Head of caudate nucleus (tissue), 42 donors: ENCODE results near the gene PROM2.
A peak's percentile ranks its signal among the peaks of the same experiment; 100 is the strongest.
"Not testable (repeated sequence)": the region's sequence is repeated elsewhere in the genome, so short reads cannot be mapped to it uniquely, and the experiment has no call there.

Experiments
- DNase-seq, 42 donors: peaks; one replicate each; pipeline versions ENCODE4 v3.0.0 to v3.0.0-alpha.2; 2020 to 2021; ENCODE audit warnings: mixed read lengths in 7 of 42
- intact Hi-C: fragments of 100-400 bp; cut with DNase I; formaldehyde crosslinking; loops from one replicate; pipeline ENCODE4 v1.15.0; 2022

The PROM2 gene

GRCh38 chr2:95274291-95275150, at the start of gene PROM2:
Gene PROM2, plus strand, starts transcription at chr2:95274449. Its CDS starts 137 bp downstream, at chr2:95274586.
- intact Hi-C loops = no loop called here
- DNase-seq = peak in 19 of 42 donors; percentile 0 to 33 (median 9)

- intact Hi-C loops = no loop called here
Observed at GRCh38 chr2:95225658-95226057, 48.6 kb upstream of the PROM2 start.

GRCh38 chr2:95231723-95232122, 42.5 kb upstream of the PROM2 start:
- intact Hi-C loops = loop anchor here (2.0 kb wide), 1 partner anchor 85 kb away; no protein-coding TSS in a partner anchor
- peak; percentile 31 to 96 (median 84) for DNase-seq

More at GRCh38 chr2:95225658-95226057, 48.6 kb upstream of the PROM2 start:
- no peak for DNase-seq

- peak in 3 of 42 donors; percentile 1 to 17 (median 4) for DNase-seq
- intact Hi-C loops = loop anchor here (2.0 kb wide), 1 partner anchor 85 kb away; no protein-coding TSS in a partner anchor
Observed at GRCh38 chr2:95232232-95232631, 42.0 kb upstream of the PROM2 start.

- intact Hi-C loops = no loop called here
Observed at GRCh38 chr2:95234286-95234785, 39.9 kb upstream of the PROM2 start.

GRCh38 chr2:95234816-95235215, 39.4 kb upstream of the PROM2 start:
- DNase-seq = no peak
- intact Hi-C loops = no loop called here

More at GRCh38 chr2:95234286-95234785, 39.9 kb upstream of the PROM2 start:
- DNase-seq = no peak

GRCh38 chr2:95238131-95238530, 36.1 kb upstream of the PROM2 start:
- DNase-seq = no peak
- intact Hi-C loops = no loop called here

- intact Hi-C loops = no loop called here
- no peak for DNase-seq
Observed at GRCh38 chr2:95240091-95240490, 34.2 kb upstream of the PROM2 start.

GRCh38 chr2:95240556-95240955, 33.7 kb upstream of the PROM2 start:
- intact Hi-C loops = no loop called here
- no peak for DNase-seq

GRCh38 chr2:95242084-95242483, 32.2 kb upstream of the PROM2 start:
- intact Hi-C loops, DNase-seq: not testable (repeated sequence)

GRCh38 chr2:95258271-95258670, 16.0 kb upstream of the PROM2 start:
- DNase-seq = no peak
- intact Hi-C loops = no loop called here

GRCh38 chr2:95260028-95261023, 13.9 kb upstream of the PROM2 start:
- DNase-seq = peak in 6 of 42 donors; percentile 3 to 26 (median 9)
- intact Hi-C loops = no loop called here

GRCh38 chr2:95261602-95262001, 12.6 kb upstream of the PROM2 start:
- peak in 5 of 42 donors; percentile 3 to 18 (median 13) for DNase-seq
- intact Hi-C loops = no loop called here

- intact Hi-C loops = no loop called here
- peak in 15 of 42 donors; percentile 9 to 55 (median 19) for DNase-seq
Observed at GRCh38 chr2:95262896-95263542, 11.2 kb upstream of the PROM2 start.

- DNase-seq = peak; percentile 39 to 87 (median 71)
- intact Hi-C loops = loop anchor here (5.0 kb wide), 1 partner anchor 108 kb away; no protein-coding TSS in a partner anchor
Observed at GRCh38 chr2:95264624-95265023, 9.6 kb upstream of the PROM2 start.

- intact Hi-C loops = loop anchor here (5.0 kb wide), 1 partner anchor 107 kb away; no protein-coding TSS in a partner anchor
- peak in 10 of 42 donors; percentile 7 to 37 (median 16) for DNase-seq
Observed at GRCh38 chr2:95265182-95265581, 9.1 kb upstream of the PROM2 start.

- DNase-seq = peak in 17 of 42 donors; percentile 5 to 29 (median 9)
- intact Hi-C loops = loop anchor here (5.0 kb wide), 1 partner anchor 105 kb away; no protein-coding TSS in a partner anchor
Observed at GRCh38 chr2:95266781-95267430, 7.3 kb upstream of the PROM2 start.
